HepG2 (cell line): ENCODE data around the gene ARHGAP19. TPM values are rescaled to one million over a fixed set of nuclear protein-coding genes. Genes with fewer than 3 reads are reported as not detected.
A peak's percentile ranks its signal among the peaks of the same experiment; 100 is the strongest.

Experiments used
- ADNP ChIP-seq: sonication (generic); formaldehyde crosslinking; IDR thresholded peaks from 2 replicates; pipeline ENCODE4 v1.4.0; 2020; ENCODE audit warnings: missing genetic modification reagents
- FOXM1 ChIP-seq: sonication (generic); formaldehyde crosslinking; IDR thresholded peaks from 2 replicates; pipeline ENCODE4 v1.5.0; 2020; ENCODE audit warnings: missing genetic modification reagents
- HOXA5 ChIP-seq: sonication (generic); formaldehyde crosslinking; IDR thresholded peaks from 2 replicates; pipeline ENCODE4 v1.4.0; 2020; ENCODE audit warnings: missing genetic modification reagents
- JUNB ChIP-seq: sonication (generic); formaldehyde crosslinking; IDR thresholded peaks from 2 replicates; pipeline ENCODE4 v1.8.0; 2022; ENCODE audit warnings: missing genetic modification reagents, mild to moderate bottlenecking, borderline replicate concordance
- KDM4B ChIP-seq: sonication (generic); formaldehyde crosslinking; IDR thresholded peaks from 2 replicates; pipeline ENCODE4 v1.4.0; 2020; ENCODE audit warnings: missing genetic modification reagents
- NFATC3 ChIP-seq: sonication (generic); formaldehyde crosslinking; IDR thresholded peaks from 2 replicates; pipeline ENCODE4 v1.5.1; 2020; ENCODE audit warnings: mild to moderate bottlenecking, missing genetic modification reagents
- ZNF333 ChIP-seq: sonication (generic); formaldehyde crosslinking; IDR thresholded peaks from 2 replicates; pipeline ENCODE4 v1.4.0; 2020; ENCODE audit warnings: mild to moderate bottlenecking, missing genetic modification reagents, borderline replicate concordance
- ZNF720 ChIP-seq: sonication (generic); formaldehyde crosslinking; IDR thresholded peaks from 2 replicates; pipeline ENCODE4 v1.4.0; 2020; ENCODE audit warnings: missing genetic modification reagents
- ZNF788 ChIP-seq: sonication (generic); formaldehyde crosslinking; IDR thresholded peaks from 2 replicates; pipeline ENCODE4 v1.5.0; 2020; ENCODE audit warnings: mild to moderate bottlenecking, missing genetic modification reagents, borderline replicate concordance
- ZSCAN9 ChIP-seq: IDR thresholded peaks from 2 replicates; pipeline ENCODE4 v1.6.1; 2016; ENCODE audit warnings: borderline replicate concordance
- polyA plus RNA-seq, 8 experiments: library from polyadenylated mRNA; depleted of rRNA in 3 of 8; stranded (reverse) in 7 of 8; unstranded in 1 of 8; fragments of >200 nt; fragmentation: Illumina TruSeq in 4 of 8; extraction: Trizol in 4 of 8; gene quantifications; 2 replicates each; pipeline versions ENCODE4 v1.2.1 to v1.2.3, GENCODE V29; 2011 to 2016; ENCODE audit warnings: low read depth in 4 of 8, missing spikeins in 1 of 8, mixed read lengths in 1 of 8; ENCODE audit not compliant: insufficient read depth in 1 of 8
- total RNA-seq, 5 experiments: library from RNA; depleted of rRNA; stranded (reverse); fragments of >200 nt; fragmentation: Illumina TruSeq; extraction: Trizol; gene quantifications; 2 replicates each; pipeline ENCODE4 v1.2.3, GENCODE V29; 2016; ENCODE audit warnings: low read depth in 1 of 5
- TF ChIP-seq, protein P1 (sequence below): sonication (generic); formaldehyde crosslinking; IDR thresholded peaks from 2 replicates; pipeline ENCODE4 v1.8.0; 2022; ENCODE audit warnings: missing genetic modification reagents, low read depth, mild to moderate bottlenecking, borderline replicate concordance
- TF ChIP-seq, protein P2 (sequence below): sonication (generic); formaldehyde crosslinking; IDR thresholded peaks from 2 replicates; pipeline ENCODE4 v1.4.0; 2020; ENCODE audit warnings: low read depth, mild to moderate bottlenecking, missing genetic modification reagents
- TF ChIP-seq, protein P3 (sequence below): sonication (generic); formaldehyde crosslinking; IDR thresholded peaks from 2 replicates; pipeline ENCODE4 v1.4.0; 2020; ENCODE audit warnings: missing genetic modification reagents
- TF ChIP-seq, protein P4 (sequence below): sonication (generic); formaldehyde crosslinking; IDR thresholded peaks from 2 replicates; pipeline ENCODE4 v1.8.1; 2022; ENCODE audit warnings: low read depth, mild to moderate bottlenecking, missing genetic modification reagents
- TF ChIP-seq, protein P5 (sequence below): sonication (generic); formaldehyde crosslinking; IDR thresholded peaks from 2 replicates; pipeline ENCODE4 v1.4.0; 2020; ENCODE audit warnings: missing genetic modification reagents, borderline replicate concordance

ARHGAP19 gene
- total and polyA plus RNA-seq, 2 of the 13 experiments (the other 11 are each of a cell fraction or from before 2014, with no cell fraction given): 7.6 to 10.0 TPM

DNA sequence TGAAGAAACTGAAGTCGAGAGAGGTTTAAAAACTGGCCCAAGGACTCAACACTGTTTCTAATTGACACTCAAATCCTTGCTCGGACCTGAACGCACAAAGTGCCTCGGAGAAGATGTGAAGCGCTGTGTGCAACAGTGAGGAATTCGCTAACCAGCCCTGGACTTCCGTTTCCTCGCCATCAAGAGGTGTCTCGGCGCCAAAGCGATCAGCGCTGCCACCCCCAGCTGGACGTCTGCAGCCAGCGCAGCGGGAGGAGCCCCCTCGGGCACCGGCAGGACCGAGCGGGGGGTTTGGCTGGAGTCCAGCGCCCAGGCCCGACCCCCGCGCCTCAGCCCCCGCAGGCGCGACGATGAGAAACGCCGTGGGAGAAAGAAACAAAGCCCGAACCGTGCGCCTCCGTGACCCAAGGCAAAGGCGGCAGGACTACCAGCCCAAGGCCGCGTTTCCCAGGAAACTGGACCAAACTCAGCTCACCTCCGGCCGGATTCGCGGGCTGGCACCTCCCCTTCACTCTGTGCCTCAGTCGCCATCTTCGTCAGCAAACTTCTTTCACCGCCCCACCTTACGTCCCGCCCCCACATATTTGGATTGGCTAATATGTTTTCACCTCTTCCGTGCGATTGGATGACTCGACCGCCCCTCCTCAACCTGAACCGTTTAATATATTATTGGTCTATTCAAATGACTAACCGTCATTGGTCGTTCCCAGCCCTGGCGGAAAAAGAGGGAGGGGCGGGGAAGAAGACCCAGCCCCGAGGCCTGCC is at the start of gene ARHGAP19 (continued):
- TF ChIP-seq ADNP (CRISPR knock-in tag) (no peak), HOXA5 (CRISPR knock-in tag) (peak; percentile 81), FOXM1 (no peak), JUNB (CRISPR knock-in tag) (no peak), ZNF788 (CRISPR knock-in tag) (peak; percentile 87), KDM4B (CRISPR knock-in tag) (no peak), NFATC3 (CRISPR knock-in tag) (0 out of 2 replicates have a peak, but pooled peaks have one; percentile 66), ZSCAN9 (CRISPR knock-in tag) (0 out of 2 replicates have a peak, but pooled peaks have one; percentile 24), ZNF720 (no peak), ZNF333 (CRISPR knock-in tag) (peak; percentile 59; the same call in 1 of the 2 replicates)
- TF ChIP-seq, protein P1, sequence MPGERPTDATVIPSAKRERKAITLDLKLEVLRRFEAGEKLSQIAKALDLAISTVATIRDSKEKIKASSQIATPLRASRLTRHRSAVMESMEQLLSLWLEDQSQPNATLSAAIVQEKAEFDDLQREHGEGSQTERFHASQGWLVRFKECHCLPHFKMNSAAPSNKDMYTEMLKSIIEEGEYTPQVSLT: no peak
- TF ChIP-seq, protein P2, sequence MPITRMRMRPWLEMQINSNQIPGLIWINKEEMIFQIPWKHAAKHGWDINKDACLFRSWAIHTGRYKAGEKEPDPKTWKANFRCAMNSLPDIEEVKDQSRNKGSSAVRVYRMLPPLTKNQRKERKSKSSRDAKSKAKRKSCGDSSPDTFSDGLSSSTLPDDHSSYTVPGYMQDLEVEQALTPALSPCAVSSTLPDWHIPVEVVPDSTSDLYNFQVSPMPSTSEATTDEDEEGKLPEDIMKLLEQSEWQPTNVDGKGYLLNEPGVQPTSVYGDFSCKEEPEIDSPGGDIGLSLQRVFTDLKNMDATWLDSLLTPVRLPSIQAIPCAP (CRISPR knock-in tag): no peak
- TF ChIP-seq, protein P3, sequence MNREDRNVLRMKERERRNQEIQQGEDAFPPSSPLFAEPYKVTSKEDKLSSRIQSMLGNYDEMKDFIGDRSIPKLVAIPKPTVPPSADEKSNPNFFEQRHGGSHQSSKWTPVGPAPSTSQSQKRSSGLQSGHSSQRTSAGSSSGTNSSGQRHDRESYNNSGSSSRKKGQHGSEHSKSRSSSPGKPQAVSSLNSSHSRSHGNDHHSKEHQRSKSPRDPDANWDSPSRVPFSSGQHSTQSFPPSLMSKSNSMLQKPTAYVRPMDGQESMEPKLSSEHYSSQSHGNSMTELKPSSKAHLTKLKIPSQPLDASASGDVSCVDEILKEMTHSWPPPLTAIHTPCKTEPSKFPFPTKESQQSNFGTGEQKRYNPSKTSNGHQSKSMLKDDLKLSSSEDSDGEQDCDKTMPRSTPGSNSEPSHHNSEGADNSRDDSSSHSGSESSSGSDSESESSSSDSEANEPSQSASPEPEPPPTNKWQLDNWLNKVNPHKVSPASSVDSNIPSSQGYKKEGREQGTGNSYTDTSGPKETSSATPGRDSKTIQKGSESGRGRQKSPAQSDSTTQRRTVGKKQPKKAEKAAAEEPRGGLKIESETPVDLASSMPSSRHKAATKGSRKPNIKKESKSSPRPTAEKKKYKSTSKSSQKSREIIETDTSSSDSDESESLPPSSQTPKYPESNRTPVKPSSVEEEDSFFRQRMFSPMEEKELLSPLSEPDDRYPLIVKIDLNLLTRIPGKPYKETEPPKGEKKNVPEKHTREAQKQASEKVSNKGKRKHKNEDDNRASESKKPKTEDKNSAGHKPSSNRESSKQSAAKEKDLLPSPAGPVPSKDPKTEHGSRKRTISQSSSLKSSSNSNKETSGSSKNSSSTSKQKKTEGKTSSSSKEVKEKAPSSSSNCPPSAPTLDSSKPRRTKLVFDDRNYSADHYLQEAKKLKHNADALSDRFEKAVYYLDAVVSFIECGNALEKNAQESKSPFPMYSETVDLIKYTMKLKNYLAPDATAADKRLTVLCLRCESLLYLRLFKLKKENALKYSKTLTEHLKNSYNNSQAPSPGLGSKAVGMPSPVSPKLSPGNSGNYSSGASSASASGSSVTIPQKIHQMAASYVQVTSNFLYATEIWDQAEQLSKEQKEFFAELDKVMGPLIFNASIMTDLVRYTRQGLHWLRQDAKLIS (CRISPR knock-in tag): no peak
- TF ChIP-seq, protein P4, sequence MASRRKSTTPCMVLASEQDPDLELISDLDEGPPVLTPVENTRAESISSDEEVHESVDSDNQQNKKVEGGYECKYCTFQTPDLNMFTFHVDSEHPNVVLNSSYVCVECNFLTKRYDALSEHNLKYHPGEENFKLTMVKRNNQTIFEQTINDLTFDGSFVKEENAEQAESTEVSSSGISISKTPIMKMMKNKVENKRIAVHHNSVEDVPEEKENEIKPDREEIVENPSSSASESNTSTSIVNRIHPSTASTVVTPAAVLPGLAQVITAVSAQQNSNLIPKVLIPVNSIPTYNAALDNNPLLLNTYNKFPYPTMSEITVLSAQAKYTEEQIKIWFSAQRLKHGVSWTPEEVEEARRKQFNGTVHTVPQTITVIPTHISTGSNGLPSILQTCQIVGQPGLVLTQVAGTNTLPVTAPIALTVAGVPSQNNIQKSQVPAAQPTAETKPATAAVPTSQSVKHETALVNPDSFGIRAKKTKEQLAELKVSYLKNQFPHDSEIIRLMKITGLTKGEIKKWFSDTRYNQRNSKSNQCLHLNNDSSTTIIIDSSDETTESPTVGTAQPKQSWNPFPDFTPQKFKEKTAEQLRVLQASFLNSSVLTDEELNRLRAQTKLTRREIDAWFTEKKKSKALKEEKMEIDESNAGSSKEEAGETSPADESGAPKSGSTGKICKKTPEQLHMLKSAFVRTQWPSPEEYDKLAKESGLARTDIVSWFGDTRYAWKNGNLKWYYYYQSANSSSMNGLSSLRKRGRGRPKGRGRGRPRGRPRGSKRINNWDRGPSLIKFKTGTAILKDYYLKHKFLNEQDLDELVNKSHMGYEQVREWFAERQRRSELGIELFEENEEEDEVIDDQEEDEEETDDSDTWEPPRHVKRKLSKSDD (CRISPR knock-in tag): 0 out of 2 replicates have a peak, but pooled peaks have one; percentile 17
- TF ChIP-seq, protein P5, sequence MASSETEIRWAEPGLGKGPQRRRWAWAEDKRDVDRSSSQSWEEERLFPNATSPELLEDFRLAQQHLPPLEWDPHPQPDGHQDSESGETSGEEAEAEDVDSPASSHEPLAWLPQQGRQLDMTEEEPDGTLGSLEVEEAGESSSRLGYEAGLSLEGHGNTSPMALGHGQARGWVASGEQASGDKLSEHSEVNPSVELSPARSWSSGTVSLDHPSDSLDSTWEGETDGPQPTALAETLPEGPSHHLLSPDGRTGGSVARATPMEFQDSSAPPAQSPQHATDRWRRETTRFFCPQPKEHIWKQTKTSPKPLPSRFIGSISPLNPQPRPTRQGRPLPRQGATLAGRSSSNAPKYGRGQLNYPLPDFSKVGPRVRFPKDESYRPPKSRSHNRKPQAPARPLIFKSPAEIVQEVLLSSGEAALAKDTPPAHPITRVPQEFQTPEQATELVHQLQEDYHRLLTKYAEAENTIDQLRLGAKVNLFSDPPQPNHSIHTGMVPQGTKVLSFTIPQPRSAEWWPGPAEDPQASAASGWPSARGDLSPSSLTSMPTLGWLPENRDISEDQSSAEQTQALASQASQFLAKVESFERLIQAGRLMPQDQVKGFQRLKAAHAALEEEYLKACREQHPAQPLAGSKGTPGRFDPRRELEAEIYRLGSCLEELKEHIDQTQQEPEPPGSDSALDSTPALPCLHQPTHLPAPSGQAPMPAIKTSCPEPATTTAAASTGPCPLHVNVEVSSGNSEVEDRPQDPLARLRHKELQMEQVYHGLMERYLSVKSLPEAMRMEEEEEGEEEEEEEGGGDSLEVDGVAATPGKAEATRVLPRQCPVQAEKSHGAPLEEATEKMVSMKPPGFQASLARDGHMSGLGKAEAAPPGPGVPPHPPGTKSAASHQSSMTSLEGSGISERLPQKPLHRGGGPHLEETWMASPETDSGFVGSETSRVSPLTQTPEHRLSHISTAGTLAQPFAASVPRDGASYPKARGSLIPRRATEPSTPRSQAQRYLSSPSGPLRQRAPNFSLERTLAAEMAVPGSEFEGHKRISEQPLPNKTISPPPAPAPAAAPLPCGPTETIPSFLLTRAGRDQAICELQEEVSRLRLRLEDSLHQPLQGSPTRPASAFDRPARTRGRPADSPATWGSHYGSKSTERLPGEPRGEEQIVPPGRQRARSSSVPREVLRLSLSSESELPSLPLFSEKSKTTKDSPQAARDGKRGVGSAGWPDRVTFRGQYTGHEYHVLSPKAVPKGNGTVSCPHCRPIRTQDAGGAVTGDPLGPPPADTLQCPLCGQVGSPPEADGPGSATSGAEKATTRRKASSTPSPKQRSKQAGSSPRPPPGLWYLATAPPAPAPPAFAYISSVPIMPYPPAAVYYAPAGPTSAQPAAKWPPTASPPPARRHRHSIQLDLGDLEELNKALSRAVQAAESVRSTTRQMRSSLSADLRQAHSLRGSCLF (CRISPR knock-in tag): no peak
